Stimulated activated CD4-positive, alpha-beta T cell treated with anti-CD3 and anti-CD28 coated beads, Interleukin-15, amount 100 ng/mL, for 48 hours (primary cell): ENCODE data around the gene MACIR.
A peak's percentile ranks its signal among the peaks of the same experiment; 100 is the strongest.

ENCODE experiments used
- DNase-seq, 2 donors: peaks; one replicate each; pipeline ENCODE4 v3.0.0-alpha.2; 2020; ENCODE audit warnings: low read depth in 2 of 2

The MACIR gene

GRCh38 chr5:103245761-103246160 lies 12.8 kb upstream of the MACIR start:
- no peak for DNase-seq

- no peak for DNase-seq
Measured at GRCh38 chr5:103247118-103247517, 11.4 kb upstream of the MACIR start.

- DNase-seq: no peak
Measured at GRCh38 chr5:103249068-103249467, 9.5 kb upstream of the MACIR start.

- no peak for DNase-seq
Measured at GRCh38 chr5:103254921-103255320, 3.6 kb upstream of the MACIR start.

GRCh38 chr5:103255691-103256090 lies 2.9 kb upstream of the MACIR start:
- no peak for DNase-seq

- DNase-seq: no peak
Measured at GRCh38 chr5:103256178-103256577, 2.4 kb upstream of the MACIR start.

GRCh38 chr5:103258957-103259704 lies 568 bp downstream of the MACIR start:
- peak; percentile 18 to 31 for DNase-seq

- DNase-seq: peak; percentile 0 to 4
Measured at GRCh38 chr5:103259705-103260355, 1.3 kb downstream of the MACIR start.

- DNase-seq: no peak
Measured at GRCh38 chr5:103260951-103261350, 2.4 kb downstream of the MACIR start.

GRCh38 chr5:103262422-103262871 lies 3.9 kb downstream of the MACIR start:
- DNase-seq: no peak

- DNase-seq: no peak
Measured at GRCh38 chr5:103263054-103263453, 4.5 kb downstream of the MACIR start.

- no peak for DNase-seq
Measured at GRCh38 chr5:103264508-103264907, 5.9 kb downstream of the MACIR start.

GRCh38 chr5:103270581-103270980 lies 12.0 kb downstream of the MACIR start:
- DNase-seq: no peak

- DNase-seq: no peak
Measured at GRCh38 chr5:103271570-103272289, 13.2 kb downstream of the MACIR start.

- no peak for DNase-seq
Measured at GRCh38 chr5:103272377-103272776, 13.8 kb downstream of the MACIR start.

GRCh38 chr5:103273952-103274351 lies 15.4 kb downstream of the MACIR start:
- DNase-seq: no peak

- no peak for DNase-seq
Measured at GRCh38 chr5:103275851-103276250, 17.3 kb downstream of the MACIR start.

GRCh38 chr5:103280967-103281366 lies 22.4 kb downstream of the MACIR start:
- no peak for DNase-seq

- DNase-seq: no peak
Measured at GRCh38 chr5:103283120-103283519, 24.6 kb downstream of the MACIR start.

- DNase-seq: no peak
Measured at GRCh38 chr5:103283869-103284268, 25.3 kb downstream of the MACIR start.

- DNase-seq: no peak
Measured at GRCh38 chr5:103286622-103287021, 28.1 kb downstream of the MACIR start.

GRCh38 chr5:103289024-103289423 lies 30.5 kb downstream of the MACIR start:
- no peak for DNase-seq

- no peak for DNase-seq
Measured at GRCh38 chr5:103290846-103291245, 32.3 kb downstream of the MACIR start.
